ENCODE measurements around the gene RNPEP. TPM values are rescaled to one million over a fixed set of nuclear protein-coding genes. Genes with fewer than 3 reads are reported as not detected.

Gene RNPEP
- total RNA-seq, 2 donors from 2014 or later: 46.6 to 73.5 TPM

- Mint-ChIP-seq H3K36me3 (ENCODE audit: low read depth) (no peaks in the 10 kb centered on the region), H3K4me3 (no peak overlapping the region), H3K27me3 (ENCODE audit: insufficient read depth) (no peaks in the 10 kb centered on the region), H3K9me3 (no peaks in the 10 kb centered on the region), H3K4me1 (peaks cover 15% of the 10 kb centered on the region), H3K27ac (no peak overlapping the region)
- H3K9me3 ChIP-seq (ENCODE audit: control insufficient read depth, low read length): no peaks in the 10 kb centered on the region
- no peak overlapping the region for H3K27ac ChIP-seq (ENCODE audit: low read depth, low read length)
- H3K27me3 ChIP-seq (ENCODE audit: control insufficient read depth, insufficient read depth, low read length, poor library complexity, severe bottlenecking): no peaks in the 10 kb centered on the region
- 92 to 93% methylated on average over 4 to 9 of the region's 9 CpGs for WGBS, 2 experiments (ENCODE audit: insufficient coverage in 1 of 2, insufficient read length in 1 of 2)
- DNase-seq: no peak
- H3K9ac ChIP-seq (ENCODE audit: extremely low read depth, low read length, poor library complexity, severe bottlenecking): no peak overlapping the region
- H3K4me3 ChIP-seq (ENCODE audit: low read length): no peak overlapping the region
- H3K4me1 ChIP-seq (ENCODE audit: control insufficient read depth, insufficient read depth, low read length): no peaks in the 10 kb centered on the region
- no peak for TF ChIP-seq CTCF (conservative IDR thresholded peaks at IDR 0.05)
- no peaks in the 10 kb centered on the region for H3K36me3 ChIP-seq (ENCODE audit: control insufficient read depth, insufficient read depth, low read length)
Observed at GRCh38 chr1:202036595-202037387, 54.3 kb downstream of the RNPEP start.

DNA sequence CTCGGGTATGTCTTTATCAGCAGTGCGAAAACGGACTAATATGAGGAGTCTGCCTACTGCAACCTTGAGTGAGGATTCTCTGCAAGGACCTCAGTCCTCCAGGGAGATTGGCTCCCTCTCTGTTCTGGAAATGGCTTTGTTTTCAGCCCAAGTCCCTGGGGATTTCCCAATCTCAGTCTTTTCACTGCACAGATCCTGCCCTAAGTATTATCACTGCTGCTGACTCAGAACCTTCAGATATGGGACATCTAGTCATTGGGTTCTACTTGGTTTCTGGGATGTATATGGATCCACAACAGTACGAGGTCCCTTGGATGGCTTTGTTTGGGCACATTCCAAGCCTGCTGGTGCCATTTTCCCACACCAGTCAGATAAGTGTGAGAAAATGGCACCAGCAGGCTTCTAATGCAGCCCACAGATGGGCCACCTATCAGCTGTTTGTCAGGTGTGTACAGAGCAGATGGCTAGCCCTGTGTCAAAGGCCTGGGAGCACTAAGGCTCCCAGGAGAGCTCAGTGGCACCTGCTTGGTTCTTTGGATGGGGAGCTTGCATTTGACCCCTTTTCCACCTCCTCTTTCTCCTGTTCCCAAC, 55.4 kb downstream of the RNPEP start:
- TF ChIP-seq CTCF (conservative IDR thresholded peaks at IDR 0.05): no peak
- no peak overlapping the region for H3K27ac ChIP-seq (ENCODE audit: low read depth, low read length)
- 93 to 100% methylated on average over 3 to 4 of the region's 4 CpGs for WGBS, 2 experiments (ENCODE audit: insufficient coverage in 1 of 2, insufficient read length in 1 of 2)
- Mint-ChIP-seq H3K4me3 (no peak overlapping the region), H3K9me3 (no peaks in the 10 kb centered on the region), H3K36me3 (ENCODE audit: low read depth) (no peaks in the 10 kb centered on the region), H3K4me1 (peaks cover 13% of the 10 kb centered on the region), H3K27me3 (ENCODE audit: insufficient read depth) (no peaks in the 10 kb centered on the region), H3K27ac (no peak overlapping the region)
- H3K27me3 ChIP-seq (ENCODE audit: control insufficient read depth, insufficient read depth, low read length, poor library complexity, severe bottlenecking): no peaks in the 10 kb centered on the region
- DNase-seq: no peak
- no peak overlapping the region for H3K9ac ChIP-seq (ENCODE audit: extremely low read depth, low read length, poor library complexity, severe bottlenecking)
- no peaks in the 10 kb centered on the region for H3K4me1 ChIP-seq (ENCODE audit: control insufficient read depth, insufficient read depth, low read length)
- no peaks in the 10 kb centered on the region for H3K36me3 ChIP-seq (ENCODE audit: control insufficient read depth, insufficient read depth, low read length)
- H3K4me3 ChIP-seq (ENCODE audit: low read length): no peak overlapping the region
- H3K9me3 ChIP-seq (ENCODE audit: control insufficient read depth, low read length): no peaks in the 10 kb centered on the region

- no peak overlapping the region for H3K27ac Mint-ChIP-seq
- no peak for DNase-seq
Observed at GRCh38 chr1:202038688-202039346, 56.4 kb downstream of the RNPEP start.

More at GRCh38 chr1:202038688-202039346, 56.4 kb downstream of the RNPEP start:
- Mint-ChIP-seq H3K36me3 (ENCODE audit: low read depth) (no peaks in the 10 kb centered on the region), H3K4me3 (no peak overlapping the region), H3K9me3 (no peaks in the 10 kb centered on the region), H3K27me3 (ENCODE audit: insufficient read depth) (no peaks in the 10 kb centered on the region), H3K4me1 (peaks cover 10% of the 10 kb centered on the region)
- no peak for TF ChIP-seq CTCF (conservative IDR thresholded peaks at IDR 0.05)
- Histone ChIP-seq H3K36me3 (ENCODE audit: control insufficient read depth, insufficient read depth, low read length) (no peaks in the 10 kb centered on the region), H3K9me3 (ENCODE audit: control insufficient read depth, low read length) (no peaks in the 10 kb centered on the region), H3K4me3 (ENCODE audit: low read length) (no peak overlapping the region), H3K4me1 (ENCODE audit: control insufficient read depth, insufficient read depth, low read length) (no peaks in the 10 kb centered on the region), H3K9ac (ENCODE audit: extremely low read depth, low read length, poor library complexity, severe bottlenecking) (no peak overlapping the region), H3K27me3 (ENCODE audit: control insufficient read depth, insufficient read depth, low read length, poor library complexity, severe bottlenecking) (no peaks in the 10 kb centered on the region), H3K27ac (ENCODE audit: low read depth, low read length) (no peak overlapping the region)
- whole genome bisulfite sequencing, 2 experiments (ENCODE audit: insufficient coverage in 1 of 2, insufficient read length in 1 of 2): 88 to 91% methylated on average over 2 of the region's 2 CpGs
